Right lobe of liver (tissue), 4 donors: ENCODE data around the gene DACT1.

Source experiments
- POLR2A ChIP-seq: fragments of 450-650 bp; IDR thresholded peaks from one replicate; pipeline ENCODE4 v1.6.1; 2017; ENCODE audit warnings: antibody characterized with exemption, mild to moderate bottlenecking
- TF ChIP-seq, protein P1 (sequence below), 4 donors: fragments of 200-600 bp in 3 of 4; fragments of 450-650 bp in 1 of 4; IDR thresholded peaks; one replicate each; pipeline versions ENCODE4 v1.5.1 to v1.8.0; 2016 to 2022; ENCODE audit warnings: antibody characterized with exemption in 4 of 4, mild to moderate bottlenecking in 2 of 4
- donor health status: DM: no; HTN: no; CAD: no.
- donor health status: DM: no; HTN: no; CAD: no.
- donor health status: DM: no; HTN: yes; CAD: no.

DNA sequence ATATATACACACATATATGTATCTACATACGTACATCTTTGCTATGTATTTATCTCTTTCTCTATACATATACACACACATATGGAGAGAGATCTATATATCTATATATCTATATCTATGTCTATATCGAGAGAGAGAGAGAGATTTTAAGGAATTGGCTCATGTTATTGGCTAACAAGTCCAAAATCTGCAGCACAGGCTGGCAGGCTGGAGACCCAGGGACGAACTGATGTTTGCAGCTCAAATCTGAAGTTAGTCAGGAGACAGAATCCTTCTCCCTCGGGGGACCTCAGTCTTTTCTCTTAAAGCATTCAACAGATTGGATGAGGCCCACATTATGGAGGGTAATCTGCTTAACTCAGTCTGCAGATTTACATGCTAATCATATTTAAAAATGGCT is 40.7 kb upstream of the DACT1 start:
- TF ChIP-seq, protein P1, sequence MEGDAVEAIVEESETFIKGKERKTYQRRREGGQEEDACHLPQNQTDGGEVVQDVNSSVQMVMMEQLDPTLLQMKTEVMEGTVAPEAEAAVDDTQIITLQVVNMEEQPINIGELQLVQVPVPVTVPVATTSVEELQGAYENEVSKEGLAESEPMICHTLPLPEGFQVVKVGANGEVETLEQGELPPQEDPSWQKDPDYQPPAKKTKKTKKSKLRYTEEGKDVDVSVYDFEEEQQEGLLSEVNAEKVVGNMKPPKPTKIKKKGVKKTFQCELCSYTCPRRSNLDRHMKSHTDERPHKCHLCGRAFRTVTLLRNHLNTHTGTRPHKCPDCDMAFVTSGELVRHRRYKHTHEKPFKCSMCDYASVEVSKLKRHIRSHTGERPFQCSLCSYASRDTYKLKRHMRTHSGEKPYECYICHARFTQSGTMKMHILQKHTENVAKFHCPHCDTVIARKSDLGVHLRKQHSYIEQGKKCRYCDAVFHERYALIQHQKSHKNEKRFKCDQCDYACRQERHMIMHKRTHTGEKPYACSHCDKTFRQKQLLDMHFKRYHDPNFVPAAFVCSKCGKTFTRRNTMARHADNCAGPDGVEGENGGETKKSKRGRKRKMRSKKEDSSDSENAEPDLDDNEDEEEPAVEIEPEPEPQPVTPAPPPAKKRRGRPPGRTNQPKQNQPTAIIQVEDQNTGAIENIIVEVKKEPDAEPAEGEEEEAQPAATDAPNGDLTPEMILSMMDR (IDR thresholded peaks at IDR 0.05): no peak
- no peak for TF ChIP-seq POLR2A
